ENCODE measurements around the gene ROM1.

The ROM1 gene

DNA sequence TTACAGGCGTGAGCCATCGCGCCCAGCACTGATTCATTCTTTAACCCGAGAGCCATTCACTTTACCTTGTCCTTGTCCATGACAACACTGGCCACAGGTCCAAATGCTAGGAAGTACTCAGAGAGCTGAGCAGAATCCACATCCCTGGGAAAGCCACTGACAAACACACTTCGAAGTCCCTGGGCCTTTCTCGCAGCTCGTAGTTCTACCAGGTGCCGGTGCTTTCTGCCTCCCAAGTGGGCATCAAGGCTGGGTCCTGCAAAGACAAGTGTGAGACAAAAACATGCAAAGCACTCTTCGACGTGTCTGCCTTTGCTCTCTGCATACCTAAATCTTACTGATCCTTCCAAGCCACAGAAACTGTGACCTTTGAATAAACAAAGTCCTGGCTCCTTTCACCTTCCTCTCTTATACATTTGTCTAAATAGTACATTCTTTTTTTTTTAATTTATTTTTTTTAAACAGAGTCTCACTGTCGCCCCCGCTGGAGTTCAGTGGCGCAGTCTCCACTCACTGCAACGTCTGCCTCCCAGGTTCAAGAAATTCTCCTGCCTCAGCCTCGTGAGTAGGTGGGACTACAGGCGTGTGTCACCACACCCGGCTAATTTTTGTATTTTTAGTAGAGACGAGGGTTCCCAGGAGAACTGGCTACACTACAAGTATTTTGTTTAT, 24.0 kb upstream of the ROM1 start:
- no peak for DNase-seq

DNA sequence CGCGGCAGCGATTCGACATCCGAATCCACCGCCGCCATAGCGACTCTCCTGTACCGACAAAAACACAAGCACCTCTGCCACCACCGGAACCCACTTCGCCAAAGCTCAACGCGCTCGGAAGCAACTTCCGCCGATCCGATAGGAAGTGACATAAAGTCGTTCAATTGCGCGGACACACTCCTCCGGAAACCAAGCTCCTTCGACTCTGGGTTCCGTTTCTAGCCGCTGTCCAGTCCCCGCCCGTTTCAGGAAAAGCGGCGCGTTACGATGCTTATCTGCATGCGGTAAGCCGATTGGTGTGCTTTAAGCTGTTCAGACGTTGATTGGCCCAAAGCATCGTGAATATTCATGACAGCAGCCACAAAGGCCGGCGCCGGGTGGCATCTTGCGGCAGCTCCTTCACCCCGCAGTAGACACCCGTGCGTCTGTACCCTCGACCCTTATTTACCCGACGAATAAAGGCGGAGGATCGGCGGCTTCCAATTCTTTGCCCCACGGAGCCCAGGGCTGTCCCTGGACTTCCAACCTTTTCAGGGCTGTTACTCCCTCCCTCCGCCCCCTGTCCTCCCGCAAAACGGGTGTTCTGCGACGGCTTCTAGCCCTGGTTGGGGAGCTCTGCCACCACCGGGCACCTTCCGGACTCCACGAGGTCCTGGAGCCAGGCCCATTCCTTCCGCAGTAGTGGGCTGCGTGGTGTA, 21.5 kb upstream of the ROM1 start, which contains the start of gene TUT1:
TUT1 (minus strand) TSS at position 76 of the 698 bp plus-strand sequence; CDS start at position 38, 38 bp downstream.
- DNase-seq = peak; percentile 93

DNA sequence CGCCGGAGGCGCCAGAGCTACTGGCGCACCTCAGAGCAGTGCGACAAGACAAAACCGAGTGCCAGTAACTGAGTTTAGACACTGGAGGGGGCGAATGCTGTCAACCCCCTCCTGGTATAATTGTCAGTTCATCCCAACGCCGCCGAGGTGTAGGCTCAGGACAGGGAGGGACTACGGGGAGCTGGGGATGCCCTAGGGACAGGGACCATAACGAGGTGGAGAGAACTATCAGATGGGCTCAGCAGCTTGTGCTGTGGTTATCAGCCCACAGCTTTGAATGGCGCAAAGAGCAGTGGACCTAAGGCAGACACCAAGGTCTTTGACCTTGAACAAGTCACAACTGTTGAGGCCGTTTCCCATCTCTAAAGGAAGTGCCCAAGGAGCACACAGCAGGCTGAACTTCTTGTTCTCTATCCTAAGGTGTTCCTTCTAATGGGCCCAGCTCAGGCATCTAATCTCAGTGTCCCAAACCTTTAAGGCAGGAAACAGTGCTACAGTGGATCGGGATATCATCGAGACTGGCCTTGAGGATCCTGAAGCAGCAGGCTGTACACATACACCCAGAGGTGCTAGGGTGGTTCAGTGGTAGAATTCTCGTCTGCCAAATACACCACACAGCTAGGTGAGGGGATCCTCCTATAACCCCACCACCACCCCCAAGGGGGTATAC, 20.8 kb upstream of the ROM1 start:
- DNase-seq = no peak

DNA sequence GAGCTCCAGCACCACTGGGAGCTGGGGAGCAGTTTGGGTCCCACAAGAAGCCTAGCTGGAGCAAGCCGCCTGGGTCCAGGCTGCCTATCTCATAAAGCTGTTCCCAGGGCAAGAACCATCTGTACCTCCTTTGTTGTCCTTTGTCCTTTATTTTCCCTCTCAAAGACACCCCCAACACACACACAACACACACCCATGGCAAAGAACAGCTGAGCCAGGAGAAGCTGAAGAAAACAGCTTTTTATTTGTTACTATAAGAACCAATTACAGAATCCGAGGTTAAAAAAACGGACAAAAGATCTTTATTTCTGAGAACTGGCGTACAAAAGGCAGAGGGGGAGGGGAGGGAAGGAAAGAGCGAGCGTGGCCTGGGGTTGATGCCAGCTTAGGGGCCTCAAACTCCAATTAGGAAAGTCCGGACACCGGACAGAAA, 20.1 kb upstream of the ROM1 start:
- no peak for DNase-seq

DNA sequence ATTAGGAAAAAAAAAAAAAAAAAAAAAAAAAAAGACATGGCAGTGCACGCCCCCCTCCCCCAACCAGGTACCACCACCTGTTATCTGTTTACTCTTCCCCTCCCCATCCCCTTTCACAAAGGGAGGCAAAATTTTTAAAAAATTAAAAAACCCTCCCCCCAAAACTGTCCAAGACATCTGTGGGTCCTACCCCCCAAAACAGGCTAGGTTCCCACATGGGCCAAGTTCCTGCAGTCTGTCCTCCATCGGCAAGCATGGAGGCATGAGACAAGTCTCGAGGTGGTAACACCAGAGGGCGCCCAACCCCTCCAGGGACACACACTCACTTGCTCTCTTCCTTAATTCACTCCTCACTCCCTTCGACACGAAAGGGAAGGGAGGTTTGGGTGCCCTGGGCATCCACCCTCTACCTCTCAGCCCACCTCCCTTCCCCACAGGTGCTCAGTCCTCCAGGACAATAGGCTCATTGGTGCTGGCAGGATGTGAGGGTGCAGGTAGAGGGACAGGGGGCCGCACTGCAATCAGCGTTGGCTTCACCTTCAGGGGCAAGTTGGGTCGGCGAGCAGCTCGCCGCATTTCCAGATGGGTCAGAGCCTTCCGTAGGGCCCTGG, 19.5 kb upstream of the ROM1 start:
- DNase-seq = peak; percentile 57

DNA sequence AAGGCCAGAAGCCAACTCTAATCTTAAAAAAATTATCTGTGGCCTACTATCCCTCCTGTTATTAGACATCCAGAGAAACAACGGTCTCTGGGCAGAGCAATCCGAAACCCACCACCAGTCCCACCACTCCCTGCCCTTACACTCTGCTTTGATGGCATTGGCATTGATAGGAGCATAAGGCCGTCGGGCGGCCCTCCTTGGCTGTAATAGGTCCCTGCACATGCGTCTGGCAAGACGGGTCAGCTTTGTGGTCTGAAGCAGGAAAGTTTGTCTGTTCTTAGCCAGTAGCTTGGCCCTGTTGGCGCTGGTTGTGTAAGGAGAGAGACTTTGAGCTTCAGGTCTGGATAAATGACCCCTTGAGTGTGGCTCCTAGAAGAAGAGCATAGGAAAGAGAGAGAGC, 17.9 kb upstream of the ROM1 start:
- no peak for DNase-seq

DNA sequence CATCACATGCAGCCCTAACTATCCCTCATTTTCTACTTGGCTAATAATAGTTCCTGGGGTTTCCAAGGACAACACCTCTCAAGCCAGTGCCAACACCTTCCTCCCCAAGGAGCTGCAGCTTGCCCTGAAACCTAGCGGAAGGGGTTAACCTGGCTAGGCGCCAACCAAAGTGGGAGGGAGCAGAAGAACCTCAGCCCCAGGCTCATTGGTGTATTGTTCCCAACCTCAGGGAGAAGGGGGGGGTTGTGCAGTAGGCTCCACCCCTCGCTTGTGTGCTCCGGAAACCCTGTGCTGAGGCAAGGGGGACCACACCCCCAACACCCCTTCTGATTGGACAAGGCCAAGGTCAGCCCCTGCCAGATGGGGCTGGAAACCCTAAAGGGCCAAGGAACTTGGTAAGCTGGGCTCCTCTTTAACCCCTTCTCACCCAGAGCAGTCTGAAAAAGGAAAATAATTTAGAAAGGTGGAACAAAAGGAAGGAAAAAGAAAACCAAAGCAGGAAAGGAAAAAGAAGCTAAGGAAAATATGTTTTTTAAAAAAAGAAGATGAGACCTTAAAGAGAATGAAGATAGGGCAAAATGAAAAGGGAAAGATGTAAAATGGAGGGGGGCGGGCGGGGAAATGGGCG, 13.9 kb upstream of the ROM1 start:
- DNase-seq = peak; percentile 90

DNA sequence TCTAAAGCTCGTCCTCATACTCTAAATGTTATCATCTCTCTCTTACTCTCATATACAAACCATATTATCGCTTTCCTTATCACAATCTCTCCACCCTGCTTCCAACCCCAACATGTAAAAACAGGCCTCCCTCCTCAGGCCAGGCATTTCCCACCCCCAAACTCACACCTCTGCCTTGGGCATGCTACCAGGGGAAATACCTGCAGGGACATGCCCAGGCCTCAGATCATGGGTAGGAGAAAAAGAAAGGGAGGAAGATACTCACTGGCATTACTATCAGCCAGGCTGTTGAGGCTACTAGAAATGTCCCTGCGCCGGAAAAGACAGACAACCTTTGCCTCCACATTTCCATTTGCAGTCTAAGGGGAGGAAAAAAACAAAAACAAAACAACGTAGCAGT, 13.2 kb upstream of the ROM1 start:
- no peak for DNase-seq

DNA sequence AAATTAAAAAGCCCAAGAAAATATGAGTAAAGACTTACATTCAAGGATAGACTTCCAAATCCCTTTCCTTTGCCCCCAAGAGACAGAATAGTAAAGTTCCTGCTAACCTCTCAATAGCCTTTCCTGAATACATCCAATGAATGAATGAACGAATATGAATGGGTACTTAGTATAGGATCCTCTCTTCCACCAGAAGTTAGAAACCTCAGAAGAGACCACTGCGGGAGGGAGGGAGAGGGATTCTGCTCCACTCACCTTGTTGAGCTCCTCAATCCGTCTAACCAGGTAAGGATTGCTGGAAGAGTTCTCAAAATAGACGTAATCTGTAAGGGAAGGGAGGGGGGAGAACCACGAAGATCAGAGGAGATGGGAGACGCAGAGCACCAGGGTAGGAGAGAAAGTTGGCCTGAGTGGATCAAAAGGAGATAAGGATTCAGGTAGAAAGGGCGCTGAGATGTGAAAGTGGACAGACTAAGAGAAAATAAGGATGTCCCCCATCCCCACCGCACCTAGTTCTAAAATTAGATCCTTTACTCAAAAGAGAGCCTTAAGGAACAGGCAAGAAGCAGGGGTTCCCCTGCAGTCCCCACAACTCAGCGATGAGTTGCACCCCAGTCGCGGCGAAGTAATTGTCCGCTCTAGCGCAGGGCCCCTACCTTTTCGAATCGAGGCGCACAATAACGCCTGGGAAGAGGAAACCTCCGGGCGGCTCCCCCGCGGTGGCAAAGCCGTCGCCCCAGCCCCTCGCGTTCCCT, 12.5 kb upstream of the ROM1 start:
- DNase-seq = no peak

DNA sequence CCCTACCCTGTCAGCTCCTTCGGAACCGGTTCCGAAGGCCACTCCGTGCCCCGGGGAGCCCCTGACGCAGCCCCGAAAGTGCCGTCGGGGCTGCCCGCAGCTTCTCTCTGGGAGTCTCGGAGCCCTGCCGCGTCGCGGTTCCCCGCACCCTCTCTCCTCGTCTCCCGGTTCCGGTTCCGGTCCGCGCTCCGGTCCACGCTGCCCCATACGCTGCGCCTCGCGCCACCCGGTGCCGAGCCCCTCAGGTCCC, 12.0 kb upstream of the ROM1 start:
- peak; percentile 38 for DNase-seq

DNA sequence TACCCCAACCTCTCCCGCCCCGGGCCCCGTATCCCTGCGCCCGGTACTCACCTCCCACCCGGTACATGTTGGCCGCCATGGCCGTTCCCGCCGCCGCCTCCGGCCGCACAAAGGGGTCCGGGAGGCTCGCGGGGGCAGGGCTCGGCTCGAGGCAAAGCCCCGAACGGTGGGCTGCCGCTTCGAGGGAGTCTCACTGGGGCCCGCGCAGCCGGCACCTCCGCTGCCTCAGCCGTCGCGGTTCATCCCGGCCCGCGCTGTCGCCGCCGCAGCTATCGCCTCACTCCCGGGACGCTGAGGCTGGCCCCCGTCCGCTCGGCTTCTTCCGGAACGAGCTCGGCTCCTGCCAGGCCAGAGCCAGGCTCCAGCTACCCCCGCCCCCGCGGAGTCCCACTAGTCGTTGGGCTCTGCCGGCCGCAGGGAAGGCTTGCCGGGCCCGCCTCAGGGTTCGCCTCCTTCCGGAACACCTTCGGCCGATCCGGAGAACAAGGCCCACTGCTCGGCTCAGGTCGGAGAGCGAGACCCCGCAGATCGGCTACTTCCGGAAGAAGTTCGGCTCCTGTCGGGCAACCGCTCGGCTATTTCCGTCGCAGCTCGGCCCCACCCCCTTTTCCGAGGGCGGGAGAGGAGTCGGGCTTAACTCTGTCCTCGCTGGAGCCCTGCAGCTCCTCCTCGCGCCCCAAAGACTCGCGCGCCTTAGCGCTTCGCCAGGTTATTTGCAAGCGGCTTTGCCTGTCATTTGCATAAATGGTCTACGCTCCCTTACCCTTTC, 11.5 kb upstream of the ROM1 start, which contains the start of gene MTA2:
MTA2 (minus strand) TSS at position 494 of the 769 bp plus-strand sequence; CDS start at position 79, 415 bp downstream.
- peak; percentile 98 for DNase-seq

DNA sequence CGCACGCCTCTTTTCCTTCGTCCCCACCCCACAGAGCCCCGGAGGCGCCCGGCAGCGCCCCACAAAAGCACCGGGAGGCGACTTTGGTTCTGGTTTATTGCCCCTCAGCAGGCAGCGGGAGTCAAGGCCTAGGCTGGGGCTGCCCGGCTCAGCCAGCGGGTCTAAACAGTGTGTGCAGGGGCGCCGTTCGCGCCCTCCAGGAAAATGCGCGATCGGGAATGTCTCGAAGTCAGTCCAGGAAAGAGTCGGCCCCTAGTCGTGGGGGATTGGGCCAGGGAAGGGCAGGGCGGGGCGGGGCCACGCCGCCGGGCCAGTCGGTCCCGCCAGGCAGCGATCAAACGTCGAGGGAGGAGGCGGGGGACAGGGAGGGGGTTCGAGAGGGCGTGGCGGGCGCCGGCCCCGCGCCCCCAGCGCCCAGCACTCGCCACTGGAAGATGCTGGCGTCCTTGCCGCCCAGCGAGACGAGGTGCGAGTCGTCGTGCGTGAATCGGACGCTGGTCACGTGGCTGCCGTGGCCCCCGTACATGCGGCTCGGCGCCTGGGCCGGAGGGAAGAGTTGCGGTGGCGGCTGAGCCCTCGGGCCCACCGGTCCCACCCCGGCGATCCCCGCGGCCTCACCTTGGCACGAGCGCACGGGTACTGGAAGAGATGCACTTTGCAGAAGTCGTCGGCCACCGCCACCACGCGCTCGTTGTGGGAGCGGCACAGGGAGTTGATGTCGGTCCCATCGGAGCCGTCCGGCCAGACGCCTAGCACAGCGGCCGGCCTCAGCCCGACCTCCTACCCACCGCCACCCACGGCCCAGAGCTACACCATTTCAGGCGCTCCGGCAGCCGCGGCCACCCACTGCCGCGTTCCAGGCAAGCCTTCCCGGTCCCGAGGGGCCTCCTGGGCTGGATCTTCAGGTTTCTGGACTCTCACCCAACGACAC, 10.7 kb upstream of the ROM1 start:
- DNase-seq = peak; percentile 51

DNA sequence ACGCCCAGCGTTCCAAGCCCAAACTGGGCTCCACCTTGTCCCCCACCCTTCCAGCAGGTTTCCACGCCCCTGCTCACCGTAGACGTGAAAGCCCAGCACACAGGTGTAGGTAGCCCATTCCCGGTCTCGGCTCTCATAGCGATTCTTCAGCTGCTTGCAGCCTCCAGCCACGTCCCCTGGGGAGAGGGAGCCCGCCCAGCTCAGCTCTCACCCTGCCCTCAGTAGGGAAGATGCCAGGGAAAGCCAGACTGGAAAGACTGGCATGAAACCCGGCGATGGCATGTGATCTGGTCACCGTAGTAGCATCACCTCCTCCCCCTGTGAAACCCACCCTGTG, 10.0 kb upstream of the ROM1 start:
- no peak for DNase-seq

DNA sequence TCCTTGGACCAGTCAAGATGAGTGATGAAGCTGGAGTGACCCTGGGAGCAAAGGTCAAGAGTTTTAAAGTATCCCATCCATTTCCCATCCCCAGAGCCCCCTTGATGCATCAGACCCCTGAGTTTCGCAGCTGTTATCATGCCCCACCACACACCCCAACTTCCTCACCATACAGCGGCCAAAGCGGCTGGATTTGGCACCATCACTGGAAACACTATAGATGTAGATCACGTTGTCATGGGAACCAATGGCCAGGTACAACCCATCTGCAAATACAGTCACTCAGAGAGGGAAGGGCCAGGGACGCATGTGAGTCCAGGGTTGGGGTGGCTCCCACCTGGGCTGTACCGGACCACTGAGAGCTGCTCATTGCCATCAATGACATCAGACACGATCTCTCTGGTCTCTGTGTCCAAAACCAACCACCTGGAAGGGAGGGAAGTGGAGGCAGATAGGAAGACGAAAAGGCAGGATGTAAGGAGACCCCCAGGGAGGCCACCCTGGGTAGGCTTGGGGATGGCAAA, 9.2 kb upstream of the ROM1 start:
- DNase-seq = no peak

DNA sequence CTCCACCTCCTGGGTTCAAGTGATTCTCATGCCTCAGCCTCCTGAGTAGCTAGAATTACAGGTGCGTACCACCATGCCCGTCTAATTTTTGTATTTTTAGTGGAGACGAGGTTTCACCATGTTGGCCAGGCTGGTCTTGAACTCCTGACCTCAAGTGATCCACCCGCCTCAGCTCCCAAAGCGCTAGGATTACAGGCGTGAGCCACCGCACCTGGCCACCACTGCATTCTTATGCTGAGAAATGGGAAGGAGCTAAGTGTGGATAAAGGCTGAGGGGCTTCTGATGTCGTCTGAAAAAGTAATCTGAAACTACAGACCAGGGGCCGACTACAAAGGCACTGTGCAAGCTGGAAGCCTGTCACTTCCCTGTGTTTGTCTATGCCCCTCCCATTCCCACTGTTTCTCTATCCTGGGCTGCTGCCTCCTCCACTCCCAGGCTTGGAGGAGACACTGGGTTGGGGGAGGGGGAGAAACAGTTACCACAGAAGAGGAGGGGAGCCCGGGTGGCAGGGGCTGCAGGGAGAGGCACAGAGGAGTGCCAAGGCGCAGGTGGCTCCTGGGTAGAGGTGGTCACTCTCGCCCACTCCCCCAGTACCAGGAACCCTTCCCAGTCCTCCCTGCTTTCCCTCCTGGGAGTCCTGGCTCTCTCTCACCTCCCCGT, 8.5 kb upstream of the ROM1 start:
- no peak for DNase-seq

DNA sequence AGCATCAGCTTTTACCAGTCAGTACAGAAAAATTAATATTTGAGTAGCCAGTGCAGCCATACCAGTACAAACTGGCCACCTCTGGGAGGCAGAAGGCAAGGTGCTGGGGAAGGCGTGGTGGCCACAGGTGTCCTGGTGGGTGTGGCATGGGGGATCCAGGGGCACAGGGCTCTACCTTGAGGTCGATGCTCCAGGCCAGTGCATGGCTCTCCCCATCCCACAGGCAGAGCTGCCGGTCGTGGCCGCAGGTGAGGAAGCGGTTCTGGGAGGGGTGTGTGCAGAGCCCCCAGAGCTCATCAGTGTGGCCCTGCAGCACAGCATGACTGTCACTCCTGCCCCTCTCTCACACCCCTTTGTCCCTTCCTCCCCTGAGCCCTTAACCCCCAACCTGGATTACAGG, 7.6 kb upstream of the ROM1 start:
- DNase-seq = no peak

DNA sequence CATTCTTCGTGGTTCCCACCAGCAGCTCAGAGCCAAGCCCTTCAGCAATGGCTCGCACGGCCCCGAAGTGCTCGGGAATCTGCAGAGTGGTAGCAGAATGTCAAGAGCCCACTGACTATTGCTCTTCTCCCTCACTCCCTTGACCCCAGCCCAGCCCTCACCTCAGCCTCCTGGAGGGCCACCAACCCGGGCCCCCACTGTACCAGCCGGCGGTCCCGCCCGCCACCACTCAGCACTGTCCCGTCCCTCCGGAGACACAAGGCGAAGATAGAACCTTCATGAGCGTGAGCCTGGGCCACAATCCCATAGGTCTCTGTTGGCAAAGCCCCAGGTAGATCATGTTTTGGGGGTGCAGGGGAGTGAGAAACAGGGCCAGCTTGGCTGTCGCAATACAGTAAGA, 7.2 kb upstream of the ROM1 start:
- no peak for DNase-seq

DNA sequence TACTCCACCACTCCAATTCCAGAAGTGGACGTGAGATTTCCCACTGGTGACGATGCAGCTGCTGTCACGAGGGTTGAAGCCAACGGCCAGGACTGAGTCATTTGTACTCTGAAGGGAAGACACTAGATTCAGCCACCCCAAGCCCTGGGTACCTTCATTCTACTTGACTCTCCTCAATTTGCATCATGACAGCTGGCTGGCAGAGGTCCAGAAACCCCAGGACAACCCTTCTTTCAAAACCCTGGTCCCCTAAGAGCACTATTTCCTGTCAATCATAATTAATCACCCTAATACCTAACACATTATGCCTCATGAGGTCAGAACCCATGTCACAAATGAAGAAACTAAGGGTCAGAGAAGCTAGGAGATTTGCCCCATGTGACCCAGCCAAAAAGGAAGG, 5.3 kb upstream of the ROM1 start:
- DNase-seq = no peak

DNA sequence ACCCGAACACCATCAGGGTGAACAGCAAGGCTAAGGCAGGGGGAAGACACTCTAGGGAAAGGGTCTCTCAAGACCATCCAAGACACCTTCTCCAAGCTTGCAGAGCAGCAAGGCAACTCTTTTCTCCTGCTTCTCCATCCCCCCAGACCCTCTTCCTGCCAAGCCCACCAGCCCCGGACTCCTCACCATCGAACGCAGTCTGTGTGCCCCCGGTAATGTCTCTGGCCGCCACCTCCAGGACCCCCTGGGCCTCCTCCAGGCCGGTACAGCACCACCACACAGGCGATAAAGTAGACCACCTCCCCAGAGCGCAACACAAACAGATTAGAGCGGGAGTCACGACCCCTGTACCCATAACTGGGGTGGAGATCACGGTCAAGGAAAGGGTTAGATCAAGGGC, 4.3 kb upstream of the ROM1 start:
- DNase-seq = no peak

DNA sequence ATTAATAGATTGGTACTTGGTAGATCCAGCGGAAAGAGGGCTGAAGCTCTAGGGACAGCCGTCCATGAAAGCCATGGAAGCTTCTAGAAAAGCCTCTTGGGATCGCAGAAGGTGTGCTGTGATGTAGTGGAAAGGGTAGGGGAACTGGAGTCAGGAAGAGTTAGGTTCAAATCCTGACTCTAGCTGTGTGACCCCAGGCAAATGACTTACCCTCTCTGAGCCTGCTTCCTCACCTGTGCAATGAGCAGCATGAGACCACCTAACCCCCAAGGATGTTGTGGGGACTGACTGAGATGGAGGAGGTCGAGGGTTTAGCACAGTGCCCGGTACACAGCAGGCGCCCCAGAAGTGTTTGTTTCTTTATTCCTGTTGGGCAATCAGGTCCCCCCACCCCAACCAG, 2.7 kb upstream of the ROM1 start:
- DNase-seq = no peak
